HG02610 (cell line): ENCODE results near the gene ITPR2.
"Not testable (repeated sequence)": the region's sequence is repeated elsewhere in the genome, so short reads cannot be mapped to it uniquely, and the experiment has no call there.

ENCODE experiments used
- ATAC-seq: cut with Tn5 transposase; IDR thresholded peaks from one replicate; pipeline ENCODE4 v1.9.1; 2021; ENCODE audit warnings: mild to moderate bottlenecking, moderate library complexity; ENCODE audit not compliant: unreplicated experiment

The ITPR2 gene

DNA sequence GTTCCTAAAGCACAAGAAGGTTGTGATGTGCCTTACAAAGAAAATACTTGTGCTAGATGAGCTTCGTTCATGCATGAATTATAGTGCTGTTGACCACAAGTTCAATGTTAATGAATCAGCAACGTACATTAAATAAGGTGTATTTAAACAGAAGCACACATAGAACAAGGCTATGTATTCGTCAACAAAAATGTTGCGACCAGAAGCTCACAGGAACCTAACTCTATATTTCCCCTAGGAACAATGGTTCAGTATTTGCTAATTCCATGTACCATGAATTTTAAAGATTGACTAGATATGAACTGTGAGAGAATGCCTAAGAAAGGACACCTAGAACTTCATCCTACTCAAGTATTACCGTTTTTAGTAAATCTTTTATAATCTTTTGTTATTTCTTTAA is 149.6 kb downstream of the ITPR2 start:
- no peak for ATAC-seq

DNA sequence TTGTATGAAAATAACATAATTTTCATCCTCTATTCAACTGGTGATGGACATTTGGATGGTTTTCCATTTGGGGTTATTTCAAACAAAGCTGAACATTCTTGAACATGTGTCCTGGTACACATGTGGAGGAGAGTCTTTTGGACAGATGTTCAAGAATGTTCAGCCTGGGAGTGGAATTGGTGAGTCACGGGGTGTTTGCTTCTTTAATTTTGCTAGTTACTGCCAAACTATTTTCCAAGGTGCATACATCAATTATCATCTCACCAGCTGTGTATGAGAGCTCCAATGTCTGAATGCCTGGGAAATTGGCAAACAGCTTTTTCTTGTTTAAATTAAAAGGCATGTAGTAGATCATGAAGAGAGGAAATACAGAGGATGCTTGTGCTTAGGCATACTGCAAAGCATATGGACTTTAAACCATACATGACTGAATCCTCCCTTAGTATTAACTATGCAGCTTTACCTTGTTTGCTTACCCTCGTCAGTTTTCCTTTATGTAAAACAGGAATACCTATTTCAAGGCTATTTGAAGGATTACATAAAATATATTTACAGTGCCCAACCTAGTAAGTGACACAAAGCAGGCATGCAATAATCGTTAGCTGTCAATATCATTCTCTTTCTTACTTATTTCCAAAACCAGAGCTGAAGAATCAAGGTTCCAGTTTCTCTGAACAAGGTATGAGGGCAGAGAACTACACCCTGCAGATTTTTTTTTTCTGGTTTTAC is 152.1 kb downstream of the ITPR2 start:
- ATAC-seq = no peak

DNA sequence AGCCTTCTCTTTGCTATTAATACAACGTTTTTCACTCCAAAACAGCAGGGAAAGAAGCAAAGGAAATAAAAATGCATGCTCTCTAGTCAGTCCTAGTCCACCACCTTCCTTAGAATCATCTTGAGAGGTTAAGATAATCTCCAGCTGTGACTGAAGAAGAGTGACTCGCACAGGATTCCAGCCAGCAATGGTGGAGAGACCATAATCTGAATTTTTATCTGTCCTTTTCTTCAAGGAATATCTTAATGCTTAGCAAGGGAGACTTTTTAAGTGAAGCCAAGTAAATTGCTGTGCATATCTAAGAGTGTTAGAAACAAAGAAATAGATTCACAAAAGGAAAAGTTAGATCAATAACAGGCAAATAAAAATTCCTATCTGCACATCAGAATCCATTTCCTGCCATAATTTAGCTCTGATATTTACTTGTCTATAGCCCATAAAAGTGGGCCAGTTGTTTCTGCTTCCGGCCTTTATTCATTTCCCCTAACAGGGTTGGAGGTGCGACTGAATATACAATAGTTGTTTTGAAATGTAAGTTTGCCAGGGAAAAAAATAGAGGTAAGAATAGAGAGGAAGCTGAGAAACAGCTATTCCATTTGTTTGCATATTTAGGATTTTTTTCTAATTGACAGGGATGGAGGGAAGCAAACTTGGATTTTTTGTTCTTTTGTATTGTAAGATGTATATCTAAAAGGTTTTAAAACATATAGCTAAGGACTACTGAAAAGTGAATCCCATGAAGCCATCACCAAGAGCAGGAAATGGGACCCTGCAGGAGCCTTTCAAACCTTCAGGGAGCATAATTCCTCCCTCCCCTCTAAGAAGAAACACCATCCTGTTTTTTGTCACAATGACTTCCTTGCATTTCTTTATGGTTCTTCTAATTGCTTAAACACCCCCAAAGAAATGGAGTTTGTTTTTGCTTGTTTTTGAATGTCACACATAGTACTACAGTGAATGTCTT is 154.0 kb downstream of the ITPR2 start:
- no peak for ATAC-seq

DNA sequence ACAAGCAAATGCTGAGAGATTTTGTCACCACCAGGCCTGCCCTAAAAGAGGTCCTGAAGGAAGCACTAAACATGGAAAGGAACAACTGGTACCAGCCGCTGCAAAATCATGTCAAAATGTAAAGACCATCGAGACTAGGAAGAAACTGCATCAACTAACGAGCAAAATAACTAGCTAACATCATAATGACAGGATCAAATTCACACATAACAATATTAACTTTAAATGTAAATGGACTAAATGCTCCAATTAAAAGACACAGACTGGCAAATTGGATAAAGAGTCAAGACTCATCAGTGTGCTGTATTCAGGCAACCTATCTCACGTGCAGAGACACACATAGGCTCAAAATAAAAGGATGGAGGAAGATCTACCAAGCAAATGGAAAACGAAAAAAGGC is 161.5 kb downstream of the ITPR2 start:
- ATAC-seq = not testable (repeated sequence)

DNA sequence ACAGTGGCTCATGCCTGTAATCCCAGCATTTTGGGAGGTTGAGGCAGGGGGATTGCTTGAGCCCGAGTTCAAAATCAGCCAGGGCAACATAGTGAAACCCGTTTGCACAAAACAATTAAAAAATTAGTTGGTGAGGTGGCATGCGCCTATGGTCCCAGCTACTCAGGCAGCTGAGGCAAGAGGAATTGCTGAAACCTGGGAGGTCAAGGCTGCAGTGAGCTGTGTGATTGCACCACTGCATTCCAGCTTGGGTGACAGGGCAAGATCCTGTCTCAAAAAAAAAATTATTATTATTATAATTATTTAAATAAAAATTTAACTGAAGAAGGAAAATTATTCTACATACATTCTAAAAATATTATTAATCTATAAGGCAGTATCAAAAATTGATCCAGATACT is 164.1 kb downstream of the ITPR2 start:
- ATAC-seq = no peak

DNA sequence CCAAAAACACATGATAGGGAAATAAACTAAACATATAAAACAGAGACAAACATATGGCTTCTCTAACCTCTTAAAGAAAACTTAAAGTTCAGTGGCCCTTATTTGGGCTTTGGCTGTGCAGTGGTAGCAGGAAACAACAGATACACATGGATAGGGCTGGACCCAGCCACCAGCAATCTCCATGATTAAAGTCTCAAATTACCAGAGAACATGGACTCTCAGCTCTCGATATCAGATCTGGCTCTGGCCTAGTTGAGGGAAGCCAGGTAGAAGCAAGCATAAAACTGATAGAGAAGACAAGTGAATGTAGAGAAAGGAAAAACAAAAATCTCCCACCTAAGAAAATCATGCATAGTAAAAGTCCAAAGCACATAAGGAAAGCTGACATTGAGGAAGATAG is 164.8 kb downstream of the ITPR2 start:
- ATAC-seq = no peak

DNA sequence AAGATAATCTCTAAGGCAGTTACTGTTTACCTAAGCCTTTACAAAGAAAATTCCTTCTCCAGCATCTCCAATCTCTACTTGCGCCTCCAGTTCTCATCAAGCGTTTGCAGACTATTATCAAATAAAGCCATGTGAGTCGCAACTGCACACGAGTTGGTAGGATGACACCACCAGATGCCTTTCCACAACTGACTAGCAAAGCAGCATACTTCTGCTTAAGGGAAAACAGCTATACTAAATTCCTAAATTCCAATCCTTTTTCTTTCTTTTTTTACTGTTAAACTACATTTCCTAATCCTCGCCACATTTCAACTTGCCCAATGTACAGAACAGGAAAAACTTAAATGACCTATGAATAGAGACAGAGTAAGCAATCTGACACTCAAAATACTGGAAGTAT is 166.7 kb downstream of the ITPR2 start:
- no peak for ATAC-seq

DNA sequence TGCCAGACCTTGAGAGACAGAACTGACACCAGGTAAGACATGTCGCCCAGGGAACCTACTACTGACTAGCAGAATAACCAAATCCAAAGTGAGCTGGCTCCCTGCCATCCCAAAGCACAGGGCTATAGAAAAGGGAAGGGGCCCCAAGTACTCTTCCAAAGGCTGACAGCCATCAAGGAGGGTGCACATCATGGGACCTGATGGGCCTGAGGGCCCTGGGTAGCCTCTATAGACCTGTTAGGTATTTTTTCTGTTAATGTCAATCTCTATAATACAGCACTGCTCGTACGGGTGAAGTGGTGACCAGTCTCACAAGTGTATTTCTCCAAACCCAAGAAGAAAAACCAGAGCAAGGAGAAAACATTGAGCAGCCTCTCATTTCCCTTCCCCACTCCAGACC is 171.6 kb downstream of the ITPR2 start:
- no peak for ATAC-seq

DNA sequence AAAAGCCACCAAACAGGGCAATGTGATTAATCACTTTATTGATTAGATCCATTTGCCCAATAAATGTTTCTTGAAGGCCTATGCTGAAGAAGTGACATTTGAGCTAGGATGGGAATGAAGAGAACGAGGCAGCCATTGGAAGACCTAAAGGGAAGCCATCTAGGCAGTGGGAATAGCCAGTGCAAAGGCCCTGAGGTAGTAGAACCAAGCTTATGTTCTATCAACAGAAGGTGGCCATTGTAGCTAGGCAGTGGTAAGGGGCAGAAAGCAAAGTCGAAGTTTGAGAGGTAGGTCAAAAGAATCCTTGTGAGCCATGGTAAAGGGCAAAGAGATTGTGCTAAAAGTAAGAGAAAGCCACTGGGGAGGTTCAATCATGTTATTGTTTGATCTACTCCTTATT is 173.1 kb downstream of the ITPR2 start:
- no peak for ATAC-seq

DNA sequence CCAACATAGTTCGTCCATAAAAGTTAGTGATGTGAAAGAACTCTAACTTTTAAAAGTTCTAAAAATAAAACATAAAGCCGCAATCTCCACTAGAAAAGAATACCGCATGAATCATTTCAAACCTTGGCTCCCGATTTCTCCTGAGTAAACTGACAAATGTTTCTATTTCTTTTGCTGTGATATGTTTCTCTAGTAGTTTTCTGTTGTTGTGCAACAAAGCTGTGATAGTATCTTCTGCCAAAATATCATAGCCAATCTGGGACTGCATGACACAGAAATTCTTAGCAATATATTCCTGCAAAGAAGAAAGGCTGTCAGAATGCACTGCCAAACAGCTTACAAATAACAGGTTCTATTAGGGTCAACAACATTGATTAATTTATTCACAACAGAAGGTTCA is 174.0 kb downstream of the ITPR2 start:
- ATAC-seq = no peak

DNA sequence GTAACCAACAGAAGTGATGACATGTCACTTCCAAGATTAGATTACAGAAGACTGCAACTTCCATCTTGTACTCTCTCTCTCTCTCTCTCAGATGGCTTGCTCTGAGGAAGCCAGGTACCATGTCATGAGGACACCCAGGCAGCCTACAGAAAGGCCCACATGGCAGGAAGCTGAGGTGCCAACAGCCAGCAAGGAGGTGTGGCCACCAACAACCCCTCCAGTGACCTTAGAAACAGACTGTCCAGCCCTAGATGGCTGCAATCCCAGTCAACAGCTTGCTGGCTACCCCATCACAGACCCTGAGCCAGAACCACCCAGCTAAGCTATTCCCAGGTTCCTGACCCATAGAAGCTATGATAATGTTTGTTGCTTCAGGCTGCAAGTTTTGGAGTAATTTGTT is 178.4 kb downstream of the ITPR2 start:
- no peak for ATAC-seq

DNA sequence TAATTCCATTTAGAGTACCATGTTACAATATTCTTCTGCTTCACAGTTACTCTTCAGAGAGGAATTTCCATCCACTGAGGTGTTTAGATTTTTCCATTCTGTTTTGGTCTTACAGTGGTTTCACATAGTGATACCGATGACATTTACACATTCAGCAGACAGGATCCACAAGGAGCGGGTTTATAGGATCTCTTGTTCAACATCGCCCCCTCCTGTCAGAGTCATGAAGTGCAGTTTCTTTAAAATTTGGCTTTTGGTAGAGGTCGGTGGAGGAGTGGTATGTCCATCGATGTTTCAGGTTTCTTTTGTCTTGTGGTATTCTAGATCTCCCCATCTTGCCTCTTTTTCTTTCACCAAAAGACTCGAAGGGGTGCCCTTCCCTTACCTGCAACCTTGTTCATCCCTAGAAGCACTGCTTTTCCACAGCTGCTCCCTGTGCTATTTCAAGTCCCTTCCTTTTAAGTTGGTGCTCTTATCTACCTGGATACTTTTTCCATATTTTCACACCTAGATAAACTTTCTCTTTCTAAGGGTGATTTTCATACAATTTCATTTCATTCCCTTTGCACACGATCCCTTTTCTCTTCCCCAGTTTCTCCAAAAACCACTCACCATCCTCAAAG is 181.3 kb downstream of the ITPR2 start:
- ATAC-seq = no peak

DNA sequence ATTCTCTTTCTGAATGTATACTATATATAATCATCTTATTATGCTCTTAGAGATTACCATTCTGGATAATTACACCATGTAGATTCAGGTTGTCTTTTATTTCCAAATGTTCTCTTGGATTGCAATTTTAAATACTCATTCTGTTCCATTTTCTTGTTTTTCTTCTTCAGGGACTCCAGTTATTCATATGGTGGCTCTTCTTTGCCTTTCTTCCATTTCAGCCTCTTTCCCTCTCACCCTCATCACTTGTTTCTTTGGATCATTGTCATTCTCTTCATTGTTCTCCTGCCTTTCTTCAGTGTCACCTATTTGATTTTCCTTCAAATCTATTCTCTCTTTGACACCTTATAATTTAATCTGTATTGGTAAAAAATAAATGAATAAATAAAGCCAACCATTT is 182.0 kb downstream of the ITPR2 start:
- ATAC-seq = no peak

DNA sequence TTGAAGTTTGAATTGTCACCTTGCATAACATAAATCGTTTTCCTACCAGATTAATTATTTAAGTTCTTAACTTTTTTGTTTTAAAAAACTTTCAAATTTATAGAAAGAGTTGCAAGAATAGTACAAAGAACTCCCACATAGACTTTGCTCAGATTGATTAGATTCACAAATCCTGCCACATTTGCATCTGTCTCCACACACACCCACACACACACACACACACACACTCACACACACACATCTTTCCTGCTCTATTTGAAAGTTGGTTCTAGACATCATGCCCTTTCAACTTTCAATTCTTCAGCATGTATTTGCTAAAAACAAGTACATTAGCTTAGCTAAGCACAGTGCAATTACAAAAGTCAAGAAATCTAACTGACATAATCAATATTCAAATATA is 184.0 kb downstream of the ITPR2 start:
- ATAC-seq = no peak

DNA sequence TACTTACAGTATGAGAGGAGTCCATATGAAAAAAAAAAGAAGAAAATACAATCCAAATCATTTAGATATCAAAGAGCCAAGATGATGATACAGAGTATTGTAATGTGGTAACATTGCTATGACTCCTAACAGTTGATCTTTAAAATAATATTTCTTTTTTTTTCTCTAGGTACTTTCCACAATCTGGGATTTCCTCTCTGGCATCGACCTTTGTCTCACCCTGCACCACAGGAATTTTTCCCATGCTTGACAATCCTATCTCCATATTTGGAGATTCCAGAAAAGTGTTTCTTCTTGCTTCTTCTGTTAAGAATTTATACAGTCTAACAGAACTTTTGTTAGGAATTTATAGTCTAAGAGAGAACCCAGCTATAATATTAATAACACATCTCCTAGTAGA is 184.4 kb downstream of the ITPR2 start:
- ATAC-seq = no peak

DNA sequence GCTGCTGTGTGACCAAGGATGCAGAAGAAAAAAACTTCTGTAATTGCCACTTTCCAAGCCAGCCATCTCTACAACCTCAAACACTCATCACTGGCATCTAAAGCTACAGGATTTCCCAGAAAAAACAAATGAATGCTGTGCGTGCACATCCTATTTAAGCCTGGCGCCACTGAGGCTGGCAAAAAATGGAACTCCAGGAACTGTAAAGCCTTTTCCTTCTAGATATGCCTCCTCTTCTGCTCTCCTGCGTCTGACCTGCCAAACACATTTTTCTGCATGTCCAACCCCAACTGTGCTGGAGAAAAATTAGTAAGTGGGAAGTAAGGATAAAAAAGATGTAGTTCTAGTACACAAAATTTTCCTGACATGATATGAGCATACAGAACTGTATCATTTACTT is 184.9 kb downstream of the ITPR2 start:
- ATAC-seq = no peak

DNA sequence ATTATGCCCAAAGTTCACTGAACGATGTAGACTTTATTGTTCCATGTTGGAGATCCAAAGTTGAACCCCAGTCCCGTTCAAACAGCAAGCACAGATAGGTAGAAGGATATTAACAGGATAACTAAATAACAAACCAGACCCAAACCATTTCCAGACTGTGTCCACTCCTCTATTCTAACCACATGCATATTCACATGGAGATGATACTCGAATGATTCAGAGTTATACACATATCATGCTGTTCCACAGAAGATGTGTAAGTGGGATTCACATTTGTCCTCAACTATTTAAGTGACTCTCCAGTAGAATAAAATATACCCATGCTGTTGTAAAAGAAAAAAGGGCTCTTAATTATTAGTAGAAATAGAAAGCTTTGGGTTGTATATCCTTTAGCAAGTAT is 185.9 kb downstream of the ITPR2 start:
- no peak for ATAC-seq

DNA sequence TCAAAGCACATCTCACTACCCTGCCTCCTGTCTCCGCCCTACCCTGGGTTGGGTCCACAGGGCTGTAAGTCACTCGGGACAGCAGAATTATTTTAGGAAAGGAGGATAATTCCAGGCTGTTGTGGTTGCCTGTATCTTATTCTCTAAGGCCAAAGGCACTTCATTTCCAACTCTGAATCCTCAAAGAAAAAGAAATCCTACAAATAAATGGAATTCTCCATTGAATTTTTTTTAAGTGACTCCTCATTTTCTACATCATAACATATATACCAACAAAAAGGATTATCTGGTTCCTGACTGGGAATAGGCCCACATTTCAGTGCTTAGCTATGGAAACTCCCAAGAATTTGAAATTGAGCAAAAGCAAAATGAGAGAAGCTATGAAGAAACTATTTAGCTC is 186.4 kb downstream of the ITPR2 start:
- no peak for ATAC-seq

DNA sequence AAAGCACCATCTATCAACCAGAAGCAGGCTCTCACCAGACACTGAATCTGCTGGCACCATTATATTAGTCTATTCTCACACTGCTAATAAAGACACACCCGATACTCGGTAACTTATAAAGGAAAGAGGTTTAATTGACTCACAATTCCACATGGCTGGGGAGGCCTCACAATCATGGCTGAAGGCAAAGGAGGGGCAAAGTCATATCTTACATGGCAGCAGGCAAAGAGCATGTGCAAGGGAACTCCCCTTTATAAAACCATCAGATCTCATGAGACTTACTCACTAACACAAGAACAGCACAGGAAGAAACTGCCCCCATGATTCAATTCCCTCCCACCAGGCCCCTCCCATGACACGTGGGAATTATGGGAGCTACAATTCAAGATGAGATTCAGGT is 188.6 kb downstream of the ITPR2 start:
- not testable (repeated sequence) for ATAC-seq

DNA sequence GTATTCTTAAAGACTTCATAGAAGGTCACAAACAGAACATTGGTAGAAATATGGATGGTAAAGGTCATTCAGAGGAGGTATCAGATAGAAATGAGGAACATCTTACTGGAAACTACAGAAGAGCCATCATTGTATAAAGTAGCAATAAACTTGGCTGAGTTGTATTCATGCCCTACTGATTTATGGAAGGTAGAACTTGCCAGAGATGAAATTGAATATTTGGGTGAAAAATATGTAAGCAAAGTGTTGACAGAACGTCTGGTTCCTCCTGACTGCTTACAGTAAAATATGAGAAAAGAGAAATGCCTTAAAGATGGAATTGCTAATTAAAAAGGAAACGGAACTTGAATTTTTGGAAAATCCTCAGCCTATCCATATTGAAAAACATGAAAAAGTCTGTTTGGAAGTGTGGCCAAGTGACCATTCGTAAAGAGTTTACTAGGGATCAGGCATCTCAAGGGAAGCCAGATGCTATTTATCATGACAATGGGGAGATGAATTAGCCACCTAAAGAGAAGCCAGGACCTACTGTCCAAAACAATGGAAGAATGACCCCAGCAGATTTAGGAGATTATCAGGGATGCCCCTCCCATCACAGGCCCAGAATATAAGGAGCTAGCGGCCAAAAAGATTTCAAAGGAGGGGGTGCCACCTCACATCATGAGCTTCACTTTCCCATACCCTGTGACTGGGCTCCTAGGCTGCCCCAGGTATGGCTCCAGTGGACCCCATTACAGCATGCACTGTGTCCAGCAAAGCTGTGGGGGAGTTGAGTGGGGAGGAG is 189.3 kb downstream of the ITPR2 start:
- ATAC-seq = no peak

DNA sequence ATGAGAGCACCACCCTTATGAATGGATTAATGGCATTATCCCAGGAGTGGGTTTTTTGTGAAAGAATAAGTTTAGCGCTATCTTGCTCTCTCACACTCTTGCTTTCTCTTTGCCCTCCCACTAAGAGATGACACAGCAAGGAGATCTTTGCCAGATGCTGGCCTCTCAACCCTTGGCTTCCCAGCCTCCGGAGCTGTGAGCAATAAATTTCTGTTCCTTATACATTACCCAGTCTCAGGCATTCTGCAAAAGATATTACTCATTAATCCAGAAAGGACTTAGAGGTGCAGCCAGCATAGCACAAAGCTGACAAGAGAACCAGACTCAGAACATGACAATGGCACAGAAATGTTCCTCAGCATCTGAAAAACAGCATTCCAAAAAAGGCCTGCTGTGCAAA is 190.6 kb downstream of the ITPR2 start:
- no peak for ATAC-seq
